Astrocyte (in vitro differentiated cells and primary cell): ENCODE data around the gene SCN2B. TPM values are rescaled to one million over a fixed set of nuclear protein-coding genes. Genes with fewer than 3 reads are reported as not detected.
A peak's percentile ranks its signal among the peaks of the same experiment; 100 is the strongest.

Experiments
- DNase-seq: peaks from one replicate; pipeline ENCODE4 v3.0.0-alpha.2; 2010; ENCODE audit warnings: low read depth
- FAIRE-seq: peaks from 2 replicates; lab custom pipeline; 2011; peaks lifted over from hg19 to GRCh38; lab: Jason Lieb, UNC
- H2AFZ ChIP-seq: 2 replicates; pipeline ENCODE4 v1.6.0; 2012; ENCODE audit warnings: low read depth, low read length, inconsistent platforms
- H3K27ac ChIP-seq: 2 replicates; pipeline ENCODE4 v1.5.1; 2011; ENCODE audit warnings: low read depth, low read length, inconsistent platforms
- H3K27me3 ChIP-seq: 2 replicates; pipeline ENCODE4 v1.6.0; 2011; ENCODE audit warnings: low read length, inconsistent platforms; ENCODE audit not compliant: insufficient read depth
- H3K36me3 ChIP-seq: 2 replicates; pipeline ENCODE4 v1.5.1; 2011; ENCODE audit warnings: low read length, inconsistent platforms; ENCODE audit not compliant: insufficient read depth
- H3K4me1 ChIP-seq: 2 replicates; pipeline ENCODE4 v1.5.1; 2011; ENCODE audit warnings: low read length, inconsistent platforms; ENCODE audit not compliant: insufficient read depth
- H3K4me2 ChIP-seq: 2 replicates; pipeline ENCODE4 v1.6.0; 2012; ENCODE audit warnings: low read length, inconsistent platforms
- H3K4me3 ChIP-seq: 2 replicates; pipeline ENCODE4 v1.5.1; 2011; ENCODE audit warnings: low read depth, mild to moderate bottlenecking, low read length, inconsistent platforms; ENCODE audit not compliant: insufficient read depth
- H3K79me2 ChIP-seq: 2 replicates; pipeline ENCODE4 v1.6.0; 2012; ENCODE audit warnings: mild to moderate bottlenecking, low read length, inconsistent platforms; ENCODE audit not compliant: insufficient read depth
- H3K9ac ChIP-seq: 2 replicates; pipeline ENCODE4 v1.6.0; 2012; ENCODE audit warnings: mild to moderate bottlenecking, low read length, inconsistent platforms
- H3K9me3 ChIP-seq: 2 replicates; pipeline ENCODE4 v1.5.1; 2012; ENCODE audit warnings: low read depth, mild to moderate bottlenecking, low read length, inconsistent platforms; ENCODE audit not compliant: insufficient read depth
- H4K20me1 ChIP-seq: 2 replicates; pipeline ENCODE4 v1.6.0; 2012; ENCODE audit warnings: low read length, inconsistent platforms; ENCODE audit not compliant: insufficient read depth
- H3K27ac Mint-ChIP-seq: one replicate; pipeline ENCODE4 v1.8.0; 2021; ENCODE audit warnings: mild to moderate bottlenecking, mixed read lengths; ENCODE audit not compliant: unreplicated experiment
- H3K27me3 Mint-ChIP-seq: one replicate; pipeline ENCODE4 v1.8.0; 2021; ENCODE audit warnings: low read depth, mixed read lengths; ENCODE audit not compliant: unreplicated experiment
- H3K36me3 Mint-ChIP-seq: one replicate; pipeline ENCODE4 v1.8.0; 2021; ENCODE audit warnings: low read depth, mixed read lengths; ENCODE audit not compliant: unreplicated experiment
- H3K4me1 Mint-ChIP-seq: one replicate; pipeline ENCODE4 v1.8.0; 2021; ENCODE audit warnings: low read depth, mixed read lengths; ENCODE audit not compliant: unreplicated experiment
- H3K4me3 Mint-ChIP-seq: one replicate; pipeline ENCODE4 v1.8.0; 2021; ENCODE audit warnings: mild to moderate bottlenecking, moderate library complexity, mixed read lengths; ENCODE audit not compliant: unreplicated experiment
- H3K9me3 Mint-ChIP-seq: one replicate; pipeline ENCODE4 v1.8.0; 2021; ENCODE audit warnings: mild to moderate bottlenecking, mixed read lengths; ENCODE audit not compliant: unreplicated experiment
- CTCF ChIP-seq: IDR thresholded peaks from 2 replicates; pipeline ENCODE4 v1.5.1; 2011; ENCODE audit warnings: low read depth, mild to moderate bottlenecking, inconsistent platforms, low read length, moderate library complexity; ENCODE audit not compliant: insufficient read depth
- EZH2 ChIP-seq: IDR thresholded peaks from 2 replicates; pipeline ENCODE4 v1.6.1; 2012; ENCODE audit warnings: mild to moderate bottlenecking, low read length, inconsistent platforms; ENCODE audit not compliant: insufficient read depth
- total RNA-seq: library from RNA; stranded (reverse); gene quantifications from 2 replicates; pipeline ENCODE4 v1.2.1, GENCODE V29; 2021

The SCN2B gene
- total RNA-seq, 1 donor from 2014 or later: 0.18 TPM

GRCh38 chr11:118157186-118157895, 19.1 kb downstream of the SCN2B start:
- peaks cover 67% of the 10 kb centered on the region for H3K27me3 ChIP-seq
- TF ChIP-seq CTCF (no peak), EZH2 (no peak)
- FAIRE-seq: no peak
- Mint-ChIP-seq H3K4me3 (no peak overlapping the region), H3K4me1 (no peaks in the 10 kb centered on the region), H3K36me3 (no peaks in the 10 kb centered on the region), H3K27me3 (peaks cover 86% of the 10 kb centered on the region), H3K9me3 (peaks cover 2% of the 10 kb centered on the region), H3K27ac (peak overlapping the region; percentile 17)
- no peak overlapping the region for H3K9ac ChIP-seq
- no peaks in the 10 kb centered on the region for H3K9me3 ChIP-seq
- peaks cover 3% of the 10 kb centered on the region for H3K4me1 ChIP-seq
- DNase-seq: no peak
- no peak overlapping the region for H3K27ac ChIP-seq
- H4K20me1 ChIP-seq: no peaks in the 10 kb centered on the region
- H2AFZ ChIP-seq: no peak overlapping the region
- no peak overlapping the region for H3K4me2 ChIP-seq
- no peaks in the 10 kb centered on the region for H3K36me3 ChIP-seq
- no peaks in the 10 kb centered on the region for H3K79me2 ChIP-seq
- no peak overlapping the region for H3K4me3 ChIP-seq

DNA sequence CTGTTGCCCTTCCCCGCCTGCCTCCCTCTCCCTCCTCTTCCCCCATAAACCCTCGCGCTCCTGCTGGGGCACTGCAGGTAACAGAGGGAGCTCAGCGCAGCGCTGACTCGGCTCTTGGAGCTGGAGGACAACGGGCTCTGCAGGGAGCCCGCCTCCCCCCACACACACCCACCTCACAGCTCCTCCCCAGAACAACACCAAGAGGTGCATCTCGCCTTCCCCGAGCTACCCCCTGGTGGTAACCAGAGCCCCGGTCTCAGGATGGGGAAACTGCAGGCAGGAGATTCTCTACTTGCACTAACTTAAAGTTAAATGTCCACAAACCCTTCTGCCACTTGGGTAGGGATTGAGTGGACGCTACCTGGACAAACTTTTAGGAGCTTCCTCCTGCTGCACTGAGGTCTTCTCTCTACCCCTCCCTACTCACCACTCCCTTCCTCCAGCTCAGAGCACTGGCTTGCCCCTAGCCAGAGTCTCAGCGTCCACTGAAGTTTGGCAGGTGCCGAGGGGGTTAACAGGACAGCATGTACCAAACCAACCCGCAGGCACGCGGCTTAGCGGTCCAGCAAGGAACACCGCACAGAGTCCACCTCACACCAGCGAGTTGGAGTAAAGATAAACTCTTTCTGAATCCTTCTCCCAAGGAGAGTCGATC, 19.8 kb downstream of the SCN2B start:
- Histone ChIP-seq H3K79me2 (no peaks in the 10 kb centered on the region), H3K9me3 (no peaks in the 10 kb centered on the region), H3K4me2 (no peak overlapping the region), H3K27me3 (peaks cover 73% of the 10 kb centered on the region), H3K36me3 (no peaks in the 10 kb centered on the region), H3K9ac (no peak overlapping the region), H3K27ac (no peak overlapping the region), H2AFZ (no peak overlapping the region), H4K20me1 (no peaks in the 10 kb centered on the region), H3K4me3 (no peak overlapping the region), H3K4me1 (peaks cover 7% of the 10 kb centered on the region)
- H3K27ac Mint-ChIP-seq: no peak overlapping the region
- no peaks in the 10 kb centered on the region for H3K36me3 Mint-ChIP-seq
- DNase-seq: no peak
- FAIRE-seq: no peak
- TF ChIP-seq EZH2: peak; percentile 2
- no peak for TF ChIP-seq CTCF
- H3K4me1 Mint-ChIP-seq: no peaks in the 10 kb centered on the region
- no peak overlapping the region for H3K4me3 Mint-ChIP-seq
- H3K27me3 Mint-ChIP-seq: peaks cover 86% of the 10 kb centered on the region
- peaks cover 2% of the 10 kb centered on the region for H3K9me3 Mint-ChIP-seq
